Fibroblast of lung (primary cell): Measurements from ENCODE around the gene SPSB2. TPM values are rescaled to one million over a fixed set of nuclear protein-coding genes. Genes with fewer than 3 reads are reported as not detected.

Source experiments
- DNase-seq, 2 donors: peaks; one replicate each; pipeline versions ENCODE4 v3.0.0 to v3.0.0-alpha.2; 2010; ENCODE audit warnings: low read depth in 2 of 2
- H2AFZ ChIP-seq: 2 replicates; pipeline ENCODE4 v1.5.1; 2012; ENCODE audit warnings: low read length, control low read depth, inconsistent platforms
- H3K27ac ChIP-seq: 2 replicates; pipeline ENCODE4 v1.5.1; 2011; ENCODE audit warnings: low read length, control low read depth; ENCODE audit not compliant: insufficient read depth
- H3K27me3 ChIP-seq: 2 replicates; pipeline ENCODE4 v1.5.1; 2011; ENCODE audit warnings: mild to moderate bottlenecking, low read length; ENCODE audit not compliant: control insufficient read depth, insufficient read depth
- H3K36me3 ChIP-seq: 2 replicates; pipeline ENCODE4 v1.5.1; 2011; ENCODE audit warnings: low read length; ENCODE audit not compliant: control insufficient read depth, insufficient read depth
- H3K4me1 ChIP-seq: 2 replicates; pipeline ENCODE4 v1.5.1; 2011; ENCODE audit warnings: low read length; ENCODE audit not compliant: control insufficient read depth, insufficient read depth; ENCODE audit errors: extremely low read depth
- H3K4me2 ChIP-seq: 2 replicates; pipeline ENCODE4 v1.5.1; 2011; ENCODE audit warnings: low read length, control low read depth; ENCODE audit not compliant: insufficient read depth; ENCODE audit errors: extremely low read depth
- H3K4me3 ChIP-seq, 4 experiments: fragments of 200-600 bp in 1 of 4; sonication (generic) in 1 of 4; replicated peaks in 1 of 4; 2 replicates each; pipeline ENCODE4 v1.5.1; 2011 to 2016; ENCODE audit warnings: low read length in 4 of 4, low read depth in 3 of 4, mild to moderate bottlenecking in 3 of 4, control low read depth in 2 of 4, inconsistent platforms in 1 of 4, mixed read lengths in 1 of 4; ENCODE audit not compliant: insufficient read depth in 1 of 4; ENCODE audit errors: control extremely low read depth in 1 of 4
- H3K79me2 ChIP-seq: 2 replicates; pipeline ENCODE4 v1.5.1; 2012; ENCODE audit warnings: mild to moderate bottlenecking, low read length, inconsistent platforms; ENCODE audit not compliant: control insufficient read depth, insufficient read depth
- H3K9ac ChIP-seq: 2 replicates; pipeline ENCODE4 v1.5.1; 2011; ENCODE audit warnings: mild to moderate bottlenecking, low read length, control low read depth; ENCODE audit not compliant: insufficient read depth
- H3K9me3 ChIP-seq: 2 replicates; pipeline ENCODE4 v1.5.1; 2012; ENCODE audit warnings: low read depth, low read length; ENCODE audit not compliant: control insufficient read depth, insufficient read depth
- H4K20me1 ChIP-seq: 2 replicates; pipeline ENCODE4 v1.5.1; 2011; ENCODE audit warnings: low read length; ENCODE audit not compliant: control insufficient read depth, insufficient read depth; ENCODE audit errors: extremely low read depth
- CTCF ChIP-seq, 2 donors: IDR thresholded peaks in 1 of 2; conservative IDR thresholded peaks in 1 of 2; 1 replicate in 1 of 2; 2 replicates in 1 of 2; pipeline ENCODE4 v1.5.1; 2011 to 2012; ENCODE audit warnings: low read length in 2 of 2, control low read depth in 1 of 2, inconsistent platforms in 1 of 2, low read depth in 1 of 2, mild to moderate bottlenecking in 1 of 2
- EZH2 ChIP-seq: IDR thresholded peaks from 2 replicates; pipeline ENCODE4 v1.5.1; 2012; ENCODE audit warnings: low read length, control low read depth, mild to moderate bottlenecking; ENCODE audit errors: missing control alignments
- polyA plus RNA-seq, 2 donors: library from polyadenylated mRNA; depleted of rRNA in 1 of 2; stranded (reverse) in 1 of 2; unstranded in 1 of 2; fragments of >200 nt; gene quantifications; 2 replicates each; pipeline ENCODE4 v1.2.1, GENCODE V29; 2011 to 2012; ENCODE audit warnings: missing spikeins in 1 of 2
- total RNA-seq: library from RNA; depleted of rRNA; stranded (reverse); fragments of >200 nt; gene quantifications from 2 replicates; pipeline ENCODE4 v1.2.1, GENCODE V29; 2014

Gene SPSB2
- total and polyA plus RNA-seq, 2 donors (not counting 1 experiment from before 2014, with no cell fraction given) = 1.8 to 12.7 TPM

GRCh38 chr12:6860942-6861341, 12.2 kb downstream of the SPSB2 start:
- Histone ChIP-seq H3K4me3 (no peak overlapping the region), H4K20me1 (no peaks in the 10 kb centered on the region), H3K27me3 (no peaks in the 10 kb centered on the region), H3K27ac (no peak overlapping the region), H3K4me1 (no peaks in the 10 kb centered on the region), H3K9me3 (no peaks in the 10 kb centered on the region), H3K4me2 (no peak overlapping the region), H2AFZ (no peak overlapping the region), H3K9ac (no peak overlapping the region), H3K79me2 (no peaks in the 10 kb centered on the region), H3K36me3 (peaks cover 40% of the 10 kb centered on the region)
- TF ChIP-seq CTCF (conservative IDR thresholded peaks at IDR 0.05 in 1 of 2, IDR thresholded peaks at IDR 0.05 in 1 of 2; ENCODE audit: low read depth in 1 of 2, low read length in 2 of 2) = no peak
- TF ChIP-seq EZH2 = no peak
- no peak for DNase-seq

GRCh38 chr12:6860116-6860515, 13.0 kb downstream of the SPSB2 start:
- H2AFZ ChIP-seq = no peak overlapping the region
- no peaks in the 10 kb centered on the region for H4K20me1 ChIP-seq
- H3K36me3 ChIP-seq = peaks cover 41% of the 10 kb centered on the region
- no peak overlapping the region for H3K9ac ChIP-seq
- H3K4me2 ChIP-seq = no peak overlapping the region
- TF ChIP-seq CTCF (conservative IDR thresholded peaks at IDR 0.05 in 1 of 2, IDR thresholded peaks at IDR 0.05 in 1 of 2; ENCODE audit: low read depth in 1 of 2, low read length in 2 of 2) = no peak
- no peak for TF ChIP-seq EZH2
- no peaks in the 10 kb centered on the region for H3K27me3 ChIP-seq
- no peak overlapping the region for H3K4me3 ChIP-seq
- H3K27ac ChIP-seq = no peak overlapping the region
- no peaks in the 10 kb centered on the region for H3K9me3 ChIP-seq
- peaks cover 4% of the 10 kb centered on the region for H3K79me2 ChIP-seq
- no peak for DNase-seq
- H3K4me1 ChIP-seq = no peaks in the 10 kb centered on the region

- peaks cover 16% of the 10 kb centered on the region for H3K79me2 ChIP-seq
- H3K36me3 ChIP-seq = peaks cover 39% of the 10 kb centered on the region
- H3K9ac ChIP-seq = no peak overlapping the region
- no peak overlapping the region for H3K4me2 ChIP-seq
- no peak overlapping the region for H2AFZ ChIP-seq
- no peaks in the 10 kb centered on the region for H3K27me3 ChIP-seq
- H3K4me1 ChIP-seq = peaks cover 5% of the 10 kb centered on the region
- no peaks in the 10 kb centered on the region for H4K20me1 ChIP-seq
- DNase-seq = no peak
- TF ChIP-seq EZH2 = no peak
- TF ChIP-seq CTCF (conservative IDR thresholded peaks at IDR 0.05 in 1 of 2, IDR thresholded peaks at IDR 0.05 in 1 of 2; ENCODE audit: low read depth in 1 of 2, low read length in 2 of 2) = no peak
- H3K9me3 ChIP-seq = no peaks in the 10 kb centered on the region
- no peak overlapping the region for H3K4me3 ChIP-seq
- H3K27ac ChIP-seq = no peak overlapping the region
Measured at GRCh38 chr12:6858799-6859198, 14.3 kb downstream of the SPSB2 start.
